ENCODE data around the gene EIF4A3.
A peak's percentile ranks its signal among the peaks of the same experiment; 100 is the strongest.

Gene EIF4A3

GRCh38 chr17:80111702-80112470 is 35.0 kb downstream of the EIF4A3 start:
- DNase-seq (ENCODE audit: low spot score): no peak

- DNase-seq (ENCODE audit: low spot score): no peak
Observed at GRCh38 chr17:80110927-80111701, 35.8 kb downstream of the EIF4A3 start.

GRCh38 chr17:80110447-80110812 is 36.5 kb downstream of the EIF4A3 start:
- DNase-seq (ENCODE audit: low spot score): no peak

- no peak for DNase-seq (ENCODE audit: low spot score)
Observed at GRCh38 chr17:80109713-80110446, 37.0 kb downstream of the EIF4A3 start.

GRCh38 chr17:80109066-80109660 is 37.8 kb downstream of the EIF4A3 start:
- DNase-seq (ENCODE audit: low spot score): no peak

- DNase-seq (ENCODE audit: low spot score): no peak
Observed at GRCh38 chr17:80108036-80108971, 38.6 kb downstream of the EIF4A3 start.

- no peak for DNase-seq (ENCODE audit: low spot score)
Observed at GRCh38 chr17:80107231-80108021, 39.5 kb downstream of the EIF4A3 start.

- DNase-seq (ENCODE audit: low spot score): no peak
Observed at GRCh38 chr17:80106751-80107150, 40.2 kb downstream of the EIF4A3 start.

- DNase-seq (ENCODE audit: low spot score): no peak
Observed at GRCh38 chr17:80106176-80106575, 40.8 kb downstream of the EIF4A3 start.

- no peak for DNase-seq (ENCODE audit: low spot score)
Observed at GRCh38 chr17:80105762-80106161, 41.2 kb downstream of the EIF4A3 start.

- DNase-seq (ENCODE audit: low spot score): no peak
Observed at GRCh38 chr17:80104956-80105375, 42.0 kb downstream of the EIF4A3 start.

GRCh38 chr17:80104321-80104955 is 42.5 kb downstream of the EIF4A3 start:
- no peak for DNase-seq (ENCODE audit: low spot score)

- DNase-seq (ENCODE audit: low spot score): no peak
Observed at GRCh38 chr17:80103449-80104085, 43.4 kb downstream of the EIF4A3 start.

- DNase-seq (ENCODE audit: low spot score): no peak
Observed at GRCh38 chr17:80102664-80103448, 44.1 kb downstream of the EIF4A3 start.

GRCh38 chr17:80101946-80102663 is 44.8 kb downstream of the EIF4A3 start:
- DNase-seq (ENCODE audit: low spot score): peak; percentile 14

- peak; percentile 84 for DNase-seq (ENCODE audit: low spot score)
Observed at GRCh38 chr17:80101011-80101945, 45.6 kb downstream of the EIF4A3 start, which contains the start of gene GAA. GAA (plus strand) TSS chr17:80101581; CDS start chr17:80104587, 3,006 bp downstream.

GRCh38 chr17:80100035-80100323 is 46.9 kb downstream of the EIF4A3 start:
- no peak for DNase-seq (ENCODE audit: low spot score)
